Choroid plexus epithelial cell (primary cell): ENCODE data around the gene TP53BP1.

ENCODE experiments used
- DNase-seq: peaks from one replicate; pipeline ENCODE4 v3.0.0-alpha.2; 2010; ENCODE audit warnings: low read depth
- H3K4me3 ChIP-seq: 2 replicates; pipeline ENCODE4 v1.5.1; 2011; ENCODE audit warnings: low read depth, mild to moderate bottlenecking, control low read depth, low read length, moderate library complexity
- TF ChIP-seq, protein P1 (sequence below): conservative IDR thresholded peaks from 2 replicates; pipeline ENCODE4 v1.5.1; 2011; ENCODE audit warnings: low read depth, mild to moderate bottlenecking, control low read depth, inconsistent platforms, low read length, moderate library complexity

TP53BP1 gene

DNA sequence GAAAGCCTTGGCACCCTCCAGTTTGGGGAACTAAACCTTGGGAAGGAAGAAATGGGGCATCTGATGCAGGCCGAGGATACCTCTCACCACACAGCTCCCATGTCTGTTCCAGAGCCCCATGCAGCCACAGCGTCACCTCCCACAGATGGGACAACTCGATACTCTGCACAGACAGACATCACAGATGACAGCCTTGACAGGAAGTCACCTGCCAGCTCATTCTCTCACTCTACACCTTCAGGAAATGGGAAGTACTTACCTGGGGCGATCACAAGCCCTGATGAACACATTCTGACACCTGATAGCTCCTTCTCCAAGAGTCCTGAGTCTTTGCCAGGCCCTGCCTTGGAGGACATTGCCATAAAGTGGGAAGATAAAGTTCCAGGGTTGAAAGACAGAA, 32.2 kb upstream of the TP53BP1 start:
- no peak overlapping the region for H3K4me3 ChIP-seq
- no peak for DNase-seq
- TF ChIP-seq, protein P1, sequence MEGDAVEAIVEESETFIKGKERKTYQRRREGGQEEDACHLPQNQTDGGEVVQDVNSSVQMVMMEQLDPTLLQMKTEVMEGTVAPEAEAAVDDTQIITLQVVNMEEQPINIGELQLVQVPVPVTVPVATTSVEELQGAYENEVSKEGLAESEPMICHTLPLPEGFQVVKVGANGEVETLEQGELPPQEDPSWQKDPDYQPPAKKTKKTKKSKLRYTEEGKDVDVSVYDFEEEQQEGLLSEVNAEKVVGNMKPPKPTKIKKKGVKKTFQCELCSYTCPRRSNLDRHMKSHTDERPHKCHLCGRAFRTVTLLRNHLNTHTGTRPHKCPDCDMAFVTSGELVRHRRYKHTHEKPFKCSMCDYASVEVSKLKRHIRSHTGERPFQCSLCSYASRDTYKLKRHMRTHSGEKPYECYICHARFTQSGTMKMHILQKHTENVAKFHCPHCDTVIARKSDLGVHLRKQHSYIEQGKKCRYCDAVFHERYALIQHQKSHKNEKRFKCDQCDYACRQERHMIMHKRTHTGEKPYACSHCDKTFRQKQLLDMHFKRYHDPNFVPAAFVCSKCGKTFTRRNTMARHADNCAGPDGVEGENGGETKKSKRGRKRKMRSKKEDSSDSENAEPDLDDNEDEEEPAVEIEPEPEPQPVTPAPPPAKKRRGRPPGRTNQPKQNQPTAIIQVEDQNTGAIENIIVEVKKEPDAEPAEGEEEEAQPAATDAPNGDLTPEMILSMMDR, result no peak

DNA sequence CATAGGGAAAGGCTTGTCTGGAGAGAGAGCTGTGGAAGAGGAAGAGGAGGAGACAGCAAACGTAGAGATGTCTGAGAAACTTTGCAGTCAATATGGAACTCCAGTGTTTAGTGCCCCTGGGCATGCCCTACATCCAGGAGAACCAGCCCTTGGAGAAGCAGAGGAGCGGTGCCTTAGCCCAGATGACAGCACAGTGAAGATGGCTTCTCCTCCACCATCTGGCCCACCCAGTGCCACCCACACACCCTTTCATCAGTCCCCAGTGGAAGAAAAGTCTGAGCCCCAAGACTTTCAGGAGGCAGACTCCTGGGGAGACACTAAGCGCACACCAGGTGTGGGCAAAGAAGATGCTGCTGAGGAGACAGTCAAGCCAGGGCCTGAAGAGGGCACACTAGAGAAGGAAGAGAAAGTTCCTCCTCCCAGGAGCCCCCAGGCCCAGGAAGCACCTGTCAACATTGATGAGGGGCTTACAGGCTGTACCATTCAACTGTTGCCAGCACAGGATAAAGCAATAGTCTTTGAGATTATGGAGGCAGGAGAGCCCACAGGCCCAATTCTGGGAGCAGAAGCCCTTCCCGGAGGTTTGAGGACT, 31.4 kb upstream of the TP53BP1 start:
- no peak for DNase-seq
- TF ChIP-seq, protein P1, result no peak
- H3K4me3 ChIP-seq, result no peak overlapping the region

DNA sequence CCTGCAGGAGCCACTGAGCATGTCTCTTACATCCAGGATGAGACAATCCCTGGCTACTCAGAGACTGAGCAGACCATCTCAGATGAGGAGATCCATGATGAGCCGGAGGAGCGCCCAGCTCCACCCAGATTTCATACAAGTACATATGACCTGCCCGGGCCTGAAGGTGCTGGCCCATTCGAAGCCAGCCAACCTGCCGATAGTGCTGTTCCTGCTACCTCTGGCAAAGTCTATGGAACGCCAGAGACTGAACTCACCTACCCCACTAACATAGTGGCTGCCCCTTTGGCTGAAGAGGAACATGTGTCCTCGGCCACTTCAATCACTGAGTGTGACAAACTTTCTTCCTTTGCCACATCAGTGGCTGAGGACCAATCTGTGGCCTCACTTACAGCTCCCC, 30.7 kb upstream of the TP53BP1 start:
- H3K4me3 ChIP-seq, result no peak overlapping the region
- TF ChIP-seq, protein P1, result no peak
- no peak for DNase-seq

DNA sequence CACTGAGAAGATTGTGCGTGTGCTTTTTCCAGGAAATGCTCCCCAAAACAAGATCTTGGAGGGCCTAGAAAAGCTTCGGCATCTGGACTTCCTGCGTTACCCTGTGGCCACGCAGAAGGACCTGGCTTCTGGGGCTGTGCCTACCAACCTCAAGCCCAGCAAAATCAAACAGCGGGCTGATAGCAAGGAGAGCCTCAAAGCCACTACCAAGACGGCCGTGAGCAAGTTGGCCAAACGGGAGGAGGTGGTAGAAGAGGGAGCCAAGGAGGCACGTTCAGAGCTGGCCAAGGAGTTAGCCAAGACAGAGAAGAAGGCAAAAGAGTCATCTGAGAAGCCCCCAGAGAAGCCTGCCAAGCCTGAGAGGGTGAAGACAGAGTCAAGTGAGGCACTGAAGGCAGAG, 29.3 kb upstream of the TP53BP1 start:
- DNase-seq, result no peak
- no peak overlapping the region for H3K4me3 ChIP-seq
- TF ChIP-seq, protein P1, result no peak

DNA sequence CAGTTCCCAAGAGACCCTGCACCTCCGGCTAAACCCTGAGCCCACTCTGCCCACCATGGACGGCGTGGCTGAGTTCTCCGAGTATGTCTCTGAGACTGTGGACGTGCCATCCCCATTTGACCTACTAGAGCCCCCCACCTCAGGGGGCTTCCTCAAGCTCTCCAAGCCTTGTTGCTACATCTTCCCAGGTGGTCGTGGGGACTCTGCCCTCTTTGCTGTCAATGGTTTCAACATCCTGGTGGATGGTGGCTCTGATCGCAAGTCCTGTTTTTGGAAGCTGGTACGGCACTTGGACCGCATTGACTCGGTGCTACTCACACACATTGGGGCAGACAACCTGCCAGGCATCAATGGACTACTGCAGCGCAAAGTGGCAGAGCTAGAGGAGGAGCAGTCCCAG, 28.5 kb upstream of the TP53BP1 start:
- no peak overlapping the region for H3K4me3 ChIP-seq
- DNase-seq, result no peak
- TF ChIP-seq, protein P1, result no peak

DNA sequence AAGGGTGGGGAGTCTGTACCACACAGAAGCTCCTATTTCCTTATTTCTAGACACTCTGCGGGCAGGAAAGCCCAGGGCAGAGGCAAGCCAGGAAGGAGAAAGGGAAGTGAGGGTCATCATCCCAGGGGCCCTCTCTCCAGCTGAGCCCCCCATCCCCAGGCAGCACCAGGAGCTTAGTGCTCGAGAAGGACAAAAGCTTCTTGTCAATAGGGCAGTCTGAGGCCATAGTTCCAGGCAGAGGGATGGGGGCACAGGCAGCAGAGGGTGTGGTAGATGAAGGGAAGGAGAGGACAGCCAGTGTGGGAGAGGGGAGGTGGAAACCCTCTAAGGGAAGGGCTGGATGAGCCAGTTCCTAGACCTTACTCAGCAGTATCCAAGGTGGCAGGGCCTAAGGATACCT, 27.2 kb upstream of the TP53BP1 start:
- no peak for DNase-seq
- TF ChIP-seq, protein P1, result no peak
- H3K4me3 ChIP-seq, result no peak overlapping the region

DNA sequence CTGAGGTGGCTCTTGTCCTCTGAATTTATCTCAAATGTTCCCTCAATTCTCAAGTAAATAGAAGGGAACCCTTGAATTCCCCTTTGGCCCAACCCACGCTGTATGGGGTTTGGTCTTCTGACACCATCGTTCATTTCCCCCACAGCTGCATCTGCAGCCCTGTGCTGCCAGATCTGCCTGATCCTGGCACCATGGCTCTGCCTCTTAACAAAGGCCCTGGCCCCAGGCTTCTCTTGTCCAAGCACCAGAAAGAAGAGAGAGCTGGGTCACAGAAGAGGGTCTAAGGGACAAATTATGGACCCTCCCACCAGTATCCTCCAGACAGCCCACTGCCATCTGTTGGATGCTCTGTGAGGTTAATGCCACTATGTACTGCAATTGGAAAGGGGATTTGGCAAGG, 26.2 kb upstream of the TP53BP1 start:
- peak overlapping the region; percentile 83 for H3K4me3 ChIP-seq
- DNase-seq, result no peak
- TF ChIP-seq, protein P1, result no peak
